ENCODE measurements around the gene DAAM1. TPM values are rescaled to one million over a fixed set of nuclear protein-coding genes. Genes with fewer than 3 reads are reported as not detected.

DAAM1 gene
- total RNA-seq, 1 experiment from 2014 or later: 18.2 TPM

DNA sequence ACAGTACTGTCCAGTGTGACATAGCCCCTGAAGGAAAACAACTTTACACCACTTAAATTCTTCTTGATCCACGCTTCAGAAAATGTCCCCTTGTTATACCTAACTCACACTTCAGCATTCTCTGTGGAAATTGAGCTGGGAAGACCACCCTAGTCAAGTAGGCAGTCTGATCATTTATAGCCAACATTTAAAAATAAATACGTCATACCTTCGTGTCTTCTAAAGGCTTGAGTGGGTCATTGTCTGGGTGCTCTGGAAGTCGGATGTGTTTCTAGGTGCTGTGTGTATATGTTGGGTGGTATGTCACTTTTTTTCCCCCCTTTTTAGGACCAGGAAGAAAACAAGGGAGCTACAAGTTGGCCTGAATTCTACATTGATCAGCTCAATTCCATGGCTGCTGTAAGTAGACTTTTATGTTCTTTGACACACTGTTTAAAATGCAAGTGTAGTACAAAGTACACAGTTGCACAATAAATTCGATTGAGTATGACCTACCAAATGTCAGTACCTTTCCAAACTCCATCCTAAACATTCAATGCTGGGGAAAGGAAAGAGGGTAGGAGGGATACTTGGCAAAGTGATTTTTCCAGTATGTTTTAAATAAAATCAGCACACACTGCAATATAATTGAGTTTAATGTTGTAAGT lies 126.6 kb downstream of the DAAM1 start:
- DNase-seq (ENCODE audit: low read depth): no peak

GRCh38 chr14:59316151-59316830 lies 127.8 kb downstream of the DAAM1 start:
- no peak for DNase-seq (ENCODE audit: low read depth)

- no peak for DNase-seq (ENCODE audit: low read depth)
Observed at GRCh38 chr14:59317346-59317745, 128.9 kb downstream of the DAAM1 start.

DNA sequence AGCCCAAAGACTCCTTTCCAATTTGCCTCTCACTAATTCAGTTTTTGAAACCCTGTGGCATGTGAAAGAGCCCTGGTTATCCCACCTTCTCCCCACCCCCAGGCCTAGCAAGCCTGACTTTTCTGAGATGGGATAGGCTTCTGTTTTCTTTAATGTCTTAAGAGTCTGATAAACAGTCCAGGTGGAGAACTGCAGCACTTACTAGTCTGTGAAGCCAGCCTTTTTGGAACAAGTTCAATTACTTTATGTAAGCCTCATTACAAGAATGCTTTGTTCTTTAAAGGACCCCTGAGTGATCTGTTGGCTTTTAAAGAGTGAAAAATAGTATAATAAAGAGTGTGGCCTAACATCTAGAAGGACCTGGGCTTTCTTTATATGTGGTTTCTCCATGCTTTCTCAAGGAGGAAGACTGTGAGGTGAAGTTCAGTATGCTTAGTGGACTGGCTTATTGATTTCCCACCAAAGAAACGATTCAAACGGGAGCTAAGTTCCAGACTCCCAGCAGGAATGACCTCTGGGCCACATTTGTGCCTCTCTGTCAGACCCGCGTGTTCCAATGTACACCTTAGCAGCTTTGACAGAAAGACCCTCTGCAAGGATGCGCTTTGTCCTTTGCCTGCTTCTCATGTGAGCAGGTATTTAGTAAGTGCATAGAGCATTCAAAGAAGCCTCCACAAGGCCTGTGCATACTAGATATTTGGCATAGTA lies 129.5 kb downstream of the DAAM1 start:
- DNase-seq (ENCODE audit: low read depth): no peak

DNA sequence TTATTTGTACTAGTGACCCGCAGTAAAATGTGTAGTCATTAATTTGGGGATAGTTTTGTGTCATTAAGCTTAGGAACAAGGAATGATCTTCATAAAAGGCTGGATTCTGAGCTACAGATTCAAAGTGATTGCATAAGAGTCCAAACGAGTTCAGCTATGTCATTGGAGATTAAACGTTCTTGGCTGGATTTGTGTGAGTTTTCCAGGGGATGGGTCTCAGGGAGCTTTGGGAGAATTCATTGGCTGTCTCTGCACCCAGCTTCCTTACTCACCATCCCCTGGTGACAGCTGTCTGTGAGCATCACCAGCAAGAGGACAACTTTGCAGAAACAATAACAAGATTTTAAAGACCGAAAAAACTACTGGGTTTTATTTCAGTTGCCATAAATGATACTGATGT lies 130.4 kb downstream of the DAAM1 start:
- DNase-seq (ENCODE audit: low read depth): no peak

DNA sequence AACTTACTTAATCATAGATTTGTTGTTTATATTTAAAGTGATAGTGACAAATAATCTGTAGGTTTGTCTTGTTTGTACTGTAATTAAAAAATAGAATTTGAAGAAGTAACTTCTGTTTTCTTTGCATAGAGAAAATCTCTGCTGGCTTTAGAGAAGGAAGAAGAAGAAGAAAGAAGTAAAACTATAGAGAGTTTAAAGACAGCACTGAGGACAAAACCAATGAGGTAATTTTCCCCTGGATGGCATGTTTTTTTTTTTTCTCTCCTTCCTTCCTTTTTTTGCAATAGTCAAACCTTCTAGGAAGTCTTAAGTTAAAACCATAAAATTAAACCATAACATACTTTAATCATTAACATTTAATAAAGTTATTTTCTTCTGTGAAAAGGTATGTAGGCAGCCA lies 131.9 kb downstream of the DAAM1 start:
- no peak for DNase-seq (ENCODE audit: low read depth)

- DNase-seq (ENCODE audit: low read depth): peak; percentile 61
Observed at GRCh38 chr14:59320763-59321625, 132.5 kb downstream of the DAAM1 start.

DNA sequence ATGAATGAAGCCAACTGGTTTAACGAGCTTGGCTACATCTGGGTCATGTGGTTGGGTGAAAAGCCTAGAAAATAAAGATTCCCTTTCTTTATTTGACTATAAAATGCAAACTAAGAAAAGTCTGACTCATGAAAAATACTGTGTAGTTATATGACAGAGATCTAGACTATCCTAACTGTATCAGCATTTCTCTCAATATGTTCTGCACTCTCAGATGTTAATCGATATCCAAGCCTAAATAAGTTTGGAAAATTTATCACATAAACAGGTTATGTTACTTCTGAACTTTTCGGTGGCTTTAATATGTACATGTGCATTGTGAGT lies 133.1 kb downstream of the DAAM1 start:
- no peak for DNase-seq (ENCODE audit: low read depth)

DNA sequence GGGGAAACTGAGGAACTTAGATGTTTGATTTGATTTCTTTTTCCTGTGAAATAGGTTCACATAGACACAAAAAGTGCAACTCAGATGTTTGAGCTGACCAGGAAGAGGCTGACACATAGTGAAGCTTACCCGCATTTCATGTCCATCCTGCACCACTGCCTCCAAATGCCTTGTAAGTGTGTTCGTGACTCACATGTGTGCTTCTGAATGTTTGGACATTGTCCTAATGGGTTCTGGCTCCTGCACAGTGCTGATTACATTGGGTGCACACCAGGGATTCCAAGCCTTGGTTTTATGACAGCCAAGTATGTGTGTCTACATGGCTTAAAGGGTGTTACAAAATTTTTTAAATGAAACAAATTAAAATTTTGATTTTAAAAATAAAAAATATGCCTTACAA lies 137.4 kb downstream of the DAAM1 start:
- no peak for DNase-seq (ENCODE audit: low read depth)

GRCh38 chr14:59328454-59328853 lies 140.0 kb downstream of the DAAM1 start:
- DNase-seq (ENCODE audit: low read depth): peak; percentile 44

GRCh38 chr14:59330455-59330854 lies 142.0 kb downstream of the DAAM1 start:
- DNase-seq (ENCODE audit: low read depth): no peak

- no peak for DNase-seq (ENCODE audit: low read depth)
Observed at GRCh38 chr14:59331217-59331616, 142.8 kb downstream of the DAAM1 start.

DNA sequence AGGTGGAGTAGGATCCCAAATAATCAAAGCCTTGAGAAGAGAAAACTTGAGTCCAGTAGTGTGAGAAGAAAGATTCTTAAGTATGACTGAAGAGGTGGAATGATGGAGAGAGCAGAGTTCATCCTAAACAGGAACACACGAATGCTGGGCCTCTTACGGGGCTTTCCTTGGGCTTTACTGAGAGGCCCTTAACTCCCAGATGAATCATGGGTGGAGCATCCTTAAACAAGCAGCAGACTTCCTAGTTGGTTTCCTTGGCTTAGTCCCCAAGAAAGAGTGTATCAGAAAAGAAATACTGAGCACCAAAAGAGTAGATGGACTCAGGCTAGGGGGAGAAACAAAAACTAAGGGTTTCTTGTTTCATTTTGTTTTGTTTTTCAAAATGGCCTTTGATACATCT lies 144.3 kb downstream of the DAAM1 start:
- DNase-seq (ENCODE audit: low read depth): peak; percentile 75

GRCh38 chr14:59333235-59333634 lies 144.8 kb downstream of the DAAM1 start:
- DNase-seq (ENCODE audit: low read depth): no peak

DNA sequence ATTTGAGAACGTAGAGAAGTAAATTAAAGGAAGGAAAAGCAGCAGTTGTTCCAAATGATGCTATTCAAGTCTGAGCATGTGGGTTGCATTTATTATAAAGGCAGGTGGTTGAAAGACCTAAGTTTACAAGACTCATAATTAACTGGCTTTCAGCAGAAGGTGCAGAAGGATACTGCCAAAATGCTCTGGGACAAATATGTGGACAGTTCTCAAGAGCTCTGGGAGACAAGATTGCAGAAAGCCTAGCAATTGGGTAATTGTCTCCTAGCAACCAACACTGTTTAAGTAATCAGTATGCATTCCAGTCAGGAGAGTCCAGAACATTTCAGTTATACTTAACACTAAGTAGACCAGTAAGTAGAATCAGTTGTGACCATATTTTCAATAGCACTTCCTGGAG lies 145.2 kb downstream of the DAAM1 start:
- DNase-seq (ENCODE audit: low read depth): peak; percentile 80

GRCh38 chr14:59334253-59334652 lies 145.8 kb downstream of the DAAM1 start:
- DNase-seq (ENCODE audit: low read depth): no peak

DNA sequence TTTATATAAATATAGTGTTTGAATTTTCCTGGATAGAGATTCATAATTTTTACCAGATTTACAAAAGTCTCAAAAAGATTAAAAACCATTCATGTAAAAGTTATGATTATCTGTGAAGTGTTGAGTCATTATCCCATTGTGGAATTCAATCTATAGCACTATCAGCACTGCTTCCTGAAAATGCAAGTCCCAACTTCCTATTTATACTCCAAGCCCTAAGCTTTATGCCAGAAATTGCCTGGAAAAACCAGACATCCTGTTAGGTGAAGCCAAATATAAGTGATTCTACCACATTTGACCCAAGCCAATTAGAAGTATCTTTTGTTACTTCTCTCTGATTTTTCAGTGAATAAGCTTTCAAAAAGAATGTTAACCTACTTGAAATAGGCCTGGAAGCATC lies 147.6 kb downstream of the DAAM1 start:
- no peak for DNase-seq (ENCODE audit: low read depth)

DNA sequence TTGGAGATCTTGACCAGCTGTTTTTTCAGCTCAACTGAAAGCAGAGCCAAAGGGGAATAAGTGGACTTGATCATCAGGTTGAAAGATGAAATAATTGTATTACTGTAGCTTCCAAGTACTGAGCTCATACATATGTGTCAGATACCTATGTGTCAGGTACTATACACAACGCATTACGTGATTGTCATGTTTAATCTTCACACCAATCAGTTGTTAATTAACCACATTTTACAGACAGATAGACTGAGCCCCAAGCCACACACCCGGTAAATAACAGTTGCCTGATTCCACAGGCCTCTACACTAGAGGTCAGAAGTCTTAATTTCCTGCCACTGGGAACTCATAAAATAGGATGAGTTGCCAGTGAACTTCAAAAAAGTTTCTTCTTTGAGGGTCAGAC lies 148.2 kb downstream of the DAAM1 start:
- DNase-seq (ENCODE audit: low read depth): no peak

DNA sequence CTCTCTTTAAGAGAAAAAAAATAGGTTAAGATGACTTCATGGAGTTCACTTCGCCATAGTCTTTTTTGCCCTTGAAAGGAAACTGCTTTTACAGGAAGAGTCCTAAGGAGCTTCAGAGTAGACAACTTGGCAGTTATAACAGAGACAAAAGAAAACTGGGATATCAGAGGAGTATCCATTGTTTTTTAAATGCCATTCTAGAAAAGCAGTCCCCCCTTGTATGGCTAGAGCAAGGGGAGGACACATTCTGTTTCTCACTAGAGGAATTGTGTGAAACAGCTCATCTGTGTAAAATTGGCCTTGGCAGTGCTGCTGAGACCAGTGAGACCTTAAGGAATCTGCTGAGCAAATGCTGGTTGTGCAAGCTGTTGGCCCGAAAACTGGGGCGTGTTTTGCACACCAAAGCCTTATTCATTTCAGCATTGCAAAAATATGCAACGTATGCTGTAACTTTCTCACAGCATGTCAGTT lies 148.7 kb downstream of the DAAM1 start:
- no peak for DNase-seq (ENCODE audit: low read depth)

- DNase-seq (ENCODE audit: low read depth): no peak
Observed at GRCh38 chr14:59338761-59339160, 150.3 kb downstream of the DAAM1 start.

DNA sequence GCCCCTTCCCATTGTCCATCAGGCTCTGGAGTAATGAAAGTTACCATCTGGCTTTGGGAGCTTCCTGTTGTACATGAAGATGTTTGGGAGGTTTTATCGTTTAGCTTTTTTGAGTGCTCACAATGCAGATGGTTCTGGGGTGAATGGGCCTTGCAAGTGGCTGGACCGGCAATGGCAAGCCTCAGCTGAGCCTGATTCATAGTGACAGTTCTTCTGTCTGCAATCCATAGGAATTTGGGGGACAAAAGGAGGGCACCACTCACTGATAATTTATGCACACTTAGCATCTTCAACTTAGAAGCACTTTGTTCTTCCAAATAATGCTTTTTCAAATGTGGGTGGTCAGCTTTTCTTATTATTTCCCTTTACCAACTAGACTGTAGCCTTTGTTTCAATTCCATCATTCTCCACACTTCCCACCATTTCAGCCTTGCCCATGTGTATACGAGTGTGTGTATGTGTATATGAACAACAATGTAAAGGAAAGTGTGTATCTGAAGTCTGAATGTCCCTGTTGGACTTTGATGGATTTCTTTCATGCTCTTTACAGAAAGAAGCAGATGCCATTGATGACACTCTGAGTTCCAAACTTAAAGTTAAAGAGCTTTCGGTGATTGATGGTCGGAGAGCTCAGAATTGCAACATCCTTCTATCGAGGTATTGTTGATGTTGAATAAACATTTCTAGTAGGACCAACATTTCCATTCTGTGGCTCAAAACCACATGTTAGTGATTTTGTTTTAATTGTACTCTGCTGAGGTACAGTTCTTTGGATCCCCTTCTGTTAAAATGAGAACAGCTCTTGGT lies 151.3 kb downstream of the DAAM1 start:
- DNase-seq (ENCODE audit: low read depth): no peak

Data from M059J (cell line).